ENCODE data around the gene DYRK1A. TPM values are rescaled to one million over a fixed set of nuclear protein-coding genes. Genes with fewer than 3 reads are reported as not detected.

Gene DYRK1A
- total RNA-seq, 4 donors from 2014 or later, result 71.5 to 116 (median 90.9) TPM

DNA sequence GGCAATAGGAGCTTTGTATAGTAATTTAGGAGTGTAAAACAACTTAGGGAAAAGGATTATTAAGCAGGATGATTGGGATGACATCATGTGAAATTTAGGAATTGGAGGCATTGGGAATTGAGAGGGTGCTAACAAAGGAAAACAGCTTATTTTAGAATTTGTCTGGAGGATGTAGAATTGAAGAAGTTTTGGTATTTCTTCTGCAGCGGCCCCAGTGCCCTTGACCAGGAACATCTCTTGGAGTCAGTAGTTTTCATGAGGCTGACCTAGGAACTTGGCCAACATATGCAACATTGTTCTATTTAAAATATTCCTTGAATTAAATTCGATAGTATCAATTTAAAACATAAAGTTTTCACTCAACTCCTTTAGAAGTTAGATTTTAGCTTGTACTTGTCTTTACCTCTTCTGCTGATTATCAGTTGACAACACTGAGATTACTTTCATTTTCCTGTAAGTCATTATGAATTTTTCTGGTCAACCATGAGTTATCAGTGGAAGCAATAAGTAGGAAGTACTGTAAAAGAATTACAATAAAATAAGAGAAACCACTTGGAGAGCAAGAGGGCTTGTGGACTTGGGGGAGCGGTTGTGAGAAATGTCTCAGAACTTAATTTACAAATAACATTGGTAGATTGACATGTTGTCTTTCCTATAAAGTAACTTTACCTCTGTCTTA lies 52.8 kb downstream of the DYRK1A start:
- H3K27ac ChIP-seq, result no peak overlapping the region
- DNase-seq, result no peak
- no peak overlapping the region for H3K4me3 ChIP-seq
- no peaks in the 10 kb centered on the region for H3K27me3 ChIP-seq
- intact Hi-C loops (cut with DNase I; ENCODE audit: low total_unique reads) (no loop called here), in situ Hi-C loops (cut with MboI; ENCODE audit: low pct_ligation_motif_present in 1 of 4, low pct_unique_long_range_greater_than_20kb in 1 of 4, low sequenced_read_pairs in 3 of 4) (no loop called here)
- no peaks in the 10 kb centered on the region for H3K9me3 ChIP-seq
- TF ChIP-seq POLR2AphosphoS5 (IDR thresholded peaks at IDR 0.05) (no peak), CTCF (IDR thresholded peaks at IDR 0.05) (no peak), POLR2A (IDR thresholded peaks at IDR 0.05) (no peak), EP300 (IDR thresholded peaks at IDR 0.05; ENCODE audit: low read depth) (no peak)
- H3K4me1 ChIP-seq, result peaks cover 0 to 62% (median 24%) of the 10 kb centered on the region in 4 donors
- peaks cover 0 to 6% (median 0%) of the 10 kb centered on the region in 4 donors for H3K36me3 ChIP-seq
- 88 to 92% methylated on average over 3 of the region's 3 CpGs for WGBS, 2 donors (ENCODE audit: low coverage in 1 of 2)

- peaks cover 0 to 6% (median 0%) of the 10 kb centered on the region in 4 donors for H3K36me3 ChIP-seq
- intact Hi-C loops (cut with DNase I; ENCODE audit: low total_unique reads) (no loop called here), in situ Hi-C loops (cut with MboI; ENCODE audit: low pct_ligation_motif_present in 1 of 4, low pct_unique_long_range_greater_than_20kb in 1 of 4, low sequenced_read_pairs in 3 of 4) (no loop called here)
- TF ChIP-seq CTCF (IDR thresholded peaks at IDR 0.05), result no peak
- TF ChIP-seq POLR2A (IDR thresholded peaks at IDR 0.05), result no peak
- no peak for TF ChIP-seq POLR2AphosphoS5 (IDR thresholded peaks at IDR 0.05)
- no peak for TF ChIP-seq EP300 (IDR thresholded peaks at IDR 0.05; ENCODE audit: low read depth)
- WGBS, 2 donors (ENCODE audit: low coverage in 1 of 2), result 95 to 99% methylated on average over 8 of the region's 8 CpGs
- H3K27ac ChIP-seq, result no peak overlapping the region
- DNase-seq, result no peak
- H3K4me3 ChIP-seq, result no peak overlapping the region
- H3K9me3 ChIP-seq, result no peaks in the 10 kb centered on the region
- H3K4me1 ChIP-seq, result peaks cover 0 to 57% (median 23%) of the 10 kb centered on the region in 4 donors
- no peaks in the 10 kb centered on the region for H3K27me3 ChIP-seq
These were observed 54.7 kb downstream of the DYRK1A start for GRCh38 chr21:37421306-37421705.

DNA sequence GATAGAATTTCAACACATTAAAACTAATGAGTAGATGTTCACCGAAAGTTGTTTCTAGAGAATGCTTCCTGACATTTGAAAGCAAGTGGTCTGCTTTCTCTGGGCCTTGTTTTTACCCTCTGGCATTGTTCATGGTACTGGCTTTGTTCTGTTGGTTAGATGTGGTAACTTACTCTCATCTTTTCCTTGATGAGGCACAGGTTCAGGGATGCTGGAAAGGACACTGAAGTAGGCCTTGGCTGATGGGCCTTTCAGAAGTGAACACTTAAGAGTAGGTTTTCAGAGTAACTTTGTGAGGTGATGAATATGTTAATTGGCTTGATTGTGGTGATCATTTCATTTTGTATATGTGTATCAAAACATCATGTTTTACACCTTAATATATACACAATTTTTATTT lies 55.8 kb downstream of the DYRK1A start:
- Histone ChIP-seq H3K9me3 (no peaks in the 10 kb centered on the region), H3K27ac (no peak overlapping the region), H3K36me3 (peaks cover 0 to 6% (median 0%) of the 10 kb centered on the region in 4 donors), H3K27me3 (no peaks in the 10 kb centered on the region), H3K4me1 (peaks cover 0 to 48% (median 21%) of the 10 kb centered on the region in 4 donors), H3K4me3 (no peak overlapping the region)
- intact Hi-C loops (cut with DNase I; ENCODE audit: low total_unique reads) (no loop called here), in situ Hi-C loops (cut with MboI; ENCODE audit: low pct_ligation_motif_present in 1 of 4, low pct_unique_long_range_greater_than_20kb in 1 of 4, low sequenced_read_pairs in 3 of 4) (no loop called here)
- TF ChIP-seq POLR2AphosphoS5 (IDR thresholded peaks at IDR 0.05) (no peak), POLR2A (IDR thresholded peaks at IDR 0.05) (no peak), EP300 (IDR thresholded peaks at IDR 0.05; ENCODE audit: low read depth) (no peak), CTCF (IDR thresholded peaks at IDR 0.05) (no peak)
- no peak for DNase-seq
- 90 to 100% methylated on average over 1 of the region's 1 CpG for WGBS, 2 donors (ENCODE audit: low coverage in 1 of 2)

DNA sequence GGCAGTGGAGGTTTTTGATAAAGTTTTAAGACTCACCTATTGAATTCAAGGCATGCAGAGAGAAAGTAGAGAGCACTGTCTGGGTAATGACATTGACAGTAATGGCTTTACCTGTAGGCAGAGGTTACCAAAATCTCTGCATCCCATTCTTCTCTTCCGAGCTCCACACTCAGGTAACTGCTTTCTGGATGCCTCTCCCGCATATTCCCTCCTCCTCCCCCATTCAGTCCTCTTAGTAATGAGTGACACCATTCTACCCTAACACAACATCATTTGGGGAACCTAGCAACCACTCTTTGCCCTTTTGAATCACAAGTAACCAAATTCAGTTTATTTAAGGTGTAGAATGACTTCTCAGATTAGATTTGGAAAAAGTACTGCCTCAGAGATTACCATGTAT lies 56.5 kb downstream of the DYRK1A start:
- in situ Hi-C loops (cut with MboI; ENCODE audit: low pct_ligation_motif_present in 1 of 4, low pct_unique_long_range_greater_than_20kb in 1 of 4, low sequenced_read_pairs in 3 of 4) (no loop called here), intact Hi-C loops (cut with DNase I; ENCODE audit: low total_unique reads) (no loop called here)
- TF ChIP-seq POLR2AphosphoS5 (IDR thresholded peaks at IDR 0.05) (no peak), CTCF (IDR thresholded peaks at IDR 0.05) (no peak), EP300 (IDR thresholded peaks at IDR 0.05; ENCODE audit: low read depth) (no peak), POLR2A (IDR thresholded peaks at IDR 0.05) (no peak)
- H3K9me3 ChIP-seq, result no peaks in the 10 kb centered on the region
- peaks cover 0 to 41% (median 21%) of the 10 kb centered on the region in 4 donors for H3K4me1 ChIP-seq
- 50% methylated on average over 2 of the region's 2 CpGs; no CpG with 5 or more reads in 1 of the 2 donors for WGBS, 2 donors (ENCODE audit: low coverage in 1 of 2)
- peaks cover 0 to 6% (median 0%) of the 10 kb centered on the region in 4 donors for H3K36me3 ChIP-seq
- H3K4me3 ChIP-seq, result no peak overlapping the region
- no peak for DNase-seq
- no peaks in the 10 kb centered on the region for H3K27me3 ChIP-seq
- no peak overlapping the region for H3K27ac ChIP-seq

Measured in transverse colon (tissue), 4 donors.